Measurements from ENCODE around the gene CBFB.
"Not testable (repeated sequence)": the region's sequence is repeated elsewhere in the genome, so short reads cannot be mapped to it uniquely, and the experiment has no call there.

Gene CBFB

DNA sequence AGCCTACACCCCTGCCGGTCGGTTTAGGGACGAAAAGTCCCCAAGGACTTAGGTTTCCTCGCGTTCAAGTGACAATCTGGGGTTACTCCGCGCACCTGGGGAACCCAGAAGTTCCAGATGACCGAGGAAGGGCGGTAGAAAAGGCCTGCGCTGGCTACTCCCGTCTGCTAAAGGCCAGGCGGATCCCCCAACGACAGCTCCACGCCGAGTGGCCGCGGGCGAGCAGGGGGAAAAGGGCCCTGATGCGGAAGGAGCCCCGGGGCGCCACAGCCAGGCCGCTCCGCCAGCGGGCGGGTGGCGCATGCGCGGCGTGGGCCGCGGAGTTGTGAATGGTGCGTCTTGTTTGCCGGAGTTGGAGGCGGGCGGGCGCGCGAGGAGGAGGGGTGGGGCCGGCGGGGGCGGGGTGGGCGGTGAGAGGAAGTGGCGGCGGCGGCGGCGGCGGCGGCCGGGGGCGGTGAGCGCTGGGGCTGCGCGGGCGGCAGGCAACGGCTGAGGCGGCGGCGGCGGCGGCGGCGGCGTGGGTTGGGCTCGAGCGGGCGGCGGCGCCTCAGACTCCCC is at the start of gene CBFB:
Gene CBFB, plus strand, starts transcription at position 454 of the 558 bp plus-strand sequence. CDS start 259 bp downstream, outside the sequence.
- DNase-seq (ENCODE audit: low read depth): peak; percentile 48

DNA sequence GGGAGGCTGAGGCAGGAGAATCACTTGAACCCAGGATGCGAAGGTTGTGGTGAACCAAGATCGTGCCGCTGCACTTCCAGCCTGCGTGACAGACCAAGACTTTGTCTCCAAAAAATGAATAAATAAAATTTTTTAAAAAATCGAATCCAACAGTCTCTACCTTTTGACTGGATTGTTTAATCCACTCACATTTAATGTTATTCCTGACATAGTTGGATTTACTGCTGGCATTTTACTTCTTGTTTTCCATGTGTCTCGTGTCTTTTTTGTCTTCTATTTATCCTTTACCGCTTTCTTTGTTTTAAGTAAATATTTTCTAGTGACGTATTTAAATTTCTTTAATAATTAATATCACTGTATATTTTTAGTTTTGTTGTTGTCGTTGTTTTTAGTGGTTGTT is 45.9 kb upstream of the CBFB start:
- no peak for DNase-seq (ENCODE audit: low read depth)

DNA sequence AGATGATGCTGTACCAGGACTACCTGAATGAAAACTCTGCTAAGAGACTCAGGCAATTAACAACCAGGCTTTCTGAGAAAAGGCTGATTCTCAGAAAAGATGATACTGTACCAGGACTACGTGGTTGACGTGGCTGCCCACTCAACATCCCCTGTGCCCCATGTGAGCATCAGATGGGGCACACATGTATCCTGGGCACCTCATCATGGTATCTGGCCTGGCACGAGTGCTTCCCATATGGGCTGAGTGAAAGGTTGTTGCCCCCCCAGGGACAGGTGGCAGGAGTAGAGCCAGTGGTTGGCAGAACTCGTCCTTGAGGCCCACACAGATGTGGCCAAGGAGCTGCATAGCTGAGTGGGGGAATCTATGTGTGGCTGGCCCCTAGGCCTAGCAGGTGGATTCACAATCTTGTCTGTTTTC is 44.0 kb upstream of the CBFB start:
- no peak for DNase-seq (ENCODE audit: low read depth)

GRCh38 chr16:66986559-66986958 is 42.4 kb upstream of the CBFB start:
- no peak for DNase-seq (ENCODE audit: low read depth)

- peak; percentile 41 for DNase-seq (ENCODE audit: low read depth)
Observed at GRCh38 chr16:66988197-66988788, 40.7 kb upstream of the CBFB start, which contains the start of gene CES4A. Gene CES4A, plus strand, starts transcription at chr16:66988589. Its CDS starts 184 bp downstream, at chr16:66988773.

- DNase-seq (ENCODE audit: low read depth): no peak
Observed at GRCh38 chr16:66991545-66992077, 37.3 kb upstream of the CBFB start.

- DNase-seq (ENCODE audit: low read depth): not testable (repeated sequence)
Observed at GRCh38 chr16:66993558-66993957, 35.4 kb upstream of the CBFB start.

GRCh38 chr16:66996324-66996982 is 32.5 kb upstream of the CBFB start:
- DNase-seq (ENCODE audit: low read depth): peak; percentile 36

DNA sequence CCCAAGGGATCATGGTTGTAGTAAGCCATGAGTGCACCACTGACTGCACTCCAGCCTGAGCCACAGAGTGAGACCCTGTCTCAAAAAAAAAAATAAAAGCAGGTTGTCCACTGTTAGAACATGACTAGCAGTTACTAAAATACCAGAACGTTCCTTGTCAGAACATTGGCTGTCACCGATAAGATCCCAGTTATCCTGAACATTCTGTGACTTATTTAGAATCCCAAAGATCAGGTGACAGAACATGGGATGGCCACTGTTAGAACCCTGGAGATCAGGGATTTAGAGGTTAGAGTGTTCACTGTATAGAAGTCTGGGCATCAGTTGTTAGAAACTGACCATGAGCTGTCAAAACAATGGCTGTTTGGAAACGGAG is 32.0 kb upstream of the CBFB start:
- DNase-seq (ENCODE audit: low read depth): no peak

- no peak for DNase-seq (ENCODE audit: low read depth)
Observed at GRCh38 chr16:67000384-67001351, 28.3 kb upstream of the CBFB start.

DNA sequence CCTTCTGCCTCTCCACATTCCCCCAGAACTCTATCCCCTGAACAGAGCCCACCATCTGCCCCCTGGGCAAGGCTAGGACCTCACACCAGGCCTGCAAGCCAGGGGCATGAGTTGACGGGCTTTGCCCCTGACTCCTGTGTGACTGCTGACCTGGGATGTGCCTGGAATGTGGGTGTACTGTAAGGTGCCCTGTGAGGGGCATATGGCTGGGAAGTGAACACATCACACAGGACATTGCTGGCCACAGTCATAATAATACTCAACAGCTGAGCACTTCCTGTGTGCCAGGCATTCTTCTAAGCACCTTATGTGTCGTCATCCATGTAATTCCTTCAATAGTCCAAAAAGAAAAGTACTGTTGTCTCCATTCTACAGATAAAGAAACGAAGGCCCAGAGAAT is 27.2 kb upstream of the CBFB start:
- DNase-seq (ENCODE audit: low read depth): no peak

- DNase-seq (ENCODE audit: low read depth): no peak
Observed at GRCh38 chr16:67006930-67007658, 21.9 kb upstream of the CBFB start.

- DNase-seq (ENCODE audit: low read depth): no peak
Observed at GRCh38 chr16:67009158-67009557, 19.8 kb upstream of the CBFB start.

DNA sequence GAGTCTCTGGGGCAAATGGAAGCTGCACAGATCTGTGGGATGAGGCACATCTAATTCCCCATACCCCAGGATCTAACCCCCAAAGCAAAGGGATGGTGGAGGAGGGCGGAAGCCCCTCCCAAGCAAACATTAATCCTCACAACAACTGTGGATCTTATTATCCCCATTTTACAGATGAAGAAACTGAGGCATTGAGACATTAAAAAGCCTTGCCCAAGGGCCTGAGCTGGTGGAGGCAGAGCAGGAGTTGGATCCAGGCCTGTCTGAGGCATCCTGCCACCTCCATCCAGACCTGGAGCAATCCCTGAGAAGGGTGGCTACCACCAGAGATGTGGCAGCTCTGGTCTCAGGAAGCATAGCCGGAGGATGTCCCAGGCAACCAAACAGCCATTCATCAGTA is 17.7 kb upstream of the CBFB start:
- no peak for DNase-seq (ENCODE audit: low read depth)

- no peak for DNase-seq (ENCODE audit: low read depth)
Observed at GRCh38 chr16:67013233-67013822, 15.6 kb upstream of the CBFB start.

GRCh38 chr16:67013823-67014633 is 14.9 kb upstream of the CBFB start:
- no peak for DNase-seq (ENCODE audit: low read depth)

DNA sequence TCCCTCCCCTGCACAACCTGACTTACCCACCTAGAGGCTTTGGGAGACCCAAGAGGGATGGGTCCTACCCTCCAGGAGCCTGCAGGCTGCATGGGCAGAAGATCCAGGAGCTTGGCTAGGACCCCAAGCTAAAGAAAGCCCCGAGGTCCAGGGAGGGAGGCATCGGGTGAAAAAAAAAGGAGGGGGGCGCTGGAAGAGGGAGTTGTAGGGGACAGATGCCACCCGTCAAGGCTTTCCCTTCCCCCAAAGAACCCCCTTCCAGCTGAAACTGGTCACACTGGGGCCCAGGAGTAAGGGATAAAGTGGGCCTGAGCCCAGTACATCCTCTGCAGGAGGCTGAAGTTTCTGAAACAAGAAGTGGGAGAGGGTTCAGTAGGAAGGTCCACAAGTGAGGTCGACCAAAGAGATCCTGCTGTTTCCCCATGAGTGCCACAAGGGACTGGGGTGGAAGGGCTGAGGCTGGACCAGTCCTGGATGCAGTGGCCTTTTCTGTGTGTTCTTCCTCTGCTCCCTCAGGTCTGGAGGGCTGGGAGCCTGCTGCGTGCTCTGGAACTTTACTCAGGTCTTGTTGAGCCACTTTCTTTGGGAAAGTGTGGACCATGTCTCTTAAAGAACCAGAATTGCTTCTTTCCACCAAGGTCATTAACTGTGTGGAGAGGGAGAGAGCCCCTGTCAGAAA is 14.2 kb upstream of the CBFB start:
- DNase-seq (ENCODE audit: low read depth): no peak

DNA sequence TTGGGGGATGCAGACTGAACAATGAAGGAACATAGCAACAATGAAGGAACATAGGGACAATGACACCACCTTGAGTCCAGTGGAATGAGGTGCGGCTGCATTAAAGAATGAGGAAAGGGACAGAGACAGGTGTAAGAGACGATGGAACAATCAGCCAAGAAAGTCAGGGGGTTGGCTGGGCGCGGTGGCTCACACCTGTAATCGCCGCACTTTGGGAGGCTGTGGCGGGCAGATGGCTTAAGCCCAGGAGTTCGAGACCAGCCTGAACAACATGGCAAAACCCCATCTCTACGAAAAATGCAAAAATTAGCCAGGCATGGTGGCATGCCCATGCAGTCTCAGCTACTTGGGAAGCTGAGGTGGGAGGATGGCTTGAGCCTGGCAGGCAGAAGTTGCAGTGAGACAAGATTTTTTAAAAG is 13.6 kb upstream of the CBFB start:
- no peak for DNase-seq (ENCODE audit: low read depth)

DNA sequence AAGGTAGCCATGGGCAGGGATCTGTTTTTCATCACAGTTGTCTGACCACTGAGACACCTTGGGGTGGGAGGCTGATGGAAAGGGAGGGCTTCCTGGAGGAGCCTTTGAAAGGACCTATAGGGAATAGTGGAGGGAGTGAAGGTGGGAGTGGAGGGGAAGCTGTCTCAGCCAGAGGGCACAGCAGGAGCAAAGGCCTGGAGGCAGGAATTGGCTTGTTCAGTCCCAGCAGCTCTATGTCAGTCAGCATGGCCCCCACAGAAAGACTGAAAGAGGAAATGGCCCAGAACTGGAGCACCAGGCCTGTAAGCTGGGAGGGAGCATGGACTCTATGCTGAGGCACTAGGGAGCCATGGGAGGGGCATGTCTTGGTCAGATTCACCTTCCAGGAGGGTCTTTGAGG is 12.8 kb upstream of the CBFB start:
- DNase-seq (ENCODE audit: low read depth): no peak
